Kidney glomerular epithelial cell (primary cell): ENCODE results near the gene UBE2I.
"Not testable (repeated sequence)": the region's sequence is repeated elsewhere in the genome, so short reads cannot be mapped to it uniquely, and the experiment has no call there.

Experiments
- DNase-seq: peaks from one replicate; lab custom pipeline; 2025; lab: John Stamatoyannopoulos, UW

UBE2I gene

DNA sequence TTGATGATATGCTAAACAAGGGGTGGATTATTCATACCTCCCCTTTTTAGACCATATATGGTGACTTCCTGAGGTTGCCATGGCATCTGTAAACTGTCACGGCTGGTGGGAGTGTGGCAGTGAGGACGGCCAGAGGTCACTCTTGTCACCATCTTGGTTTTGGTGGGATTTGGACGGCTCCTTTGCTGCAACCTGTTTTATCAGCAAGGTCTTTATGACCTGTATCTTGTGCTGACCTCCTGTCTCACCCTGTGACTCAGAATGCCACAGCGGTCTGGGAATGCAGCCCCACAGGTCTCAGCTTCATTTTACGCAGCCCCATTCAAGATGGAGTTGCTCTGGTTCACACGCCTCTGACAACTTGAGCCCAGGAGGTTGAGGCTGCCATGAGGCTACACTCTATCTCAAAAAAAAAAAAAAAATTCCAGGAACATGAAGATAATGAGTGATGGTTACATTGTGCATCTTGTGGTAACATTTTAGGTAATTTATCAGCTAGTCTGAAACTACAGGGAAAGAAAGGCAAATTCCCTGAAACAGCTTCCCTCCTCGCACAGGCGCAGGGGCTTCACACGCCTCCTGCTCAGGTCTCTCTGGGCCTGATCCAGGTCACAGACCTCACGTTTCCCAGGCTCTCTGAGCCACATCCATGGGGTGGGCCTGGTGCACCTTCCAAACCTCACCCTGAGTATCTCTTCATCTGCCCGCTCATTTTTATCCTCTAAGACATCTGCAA lies 15.3 kb upstream of the UBE2I start:
- no peak for DNase-seq

DNA sequence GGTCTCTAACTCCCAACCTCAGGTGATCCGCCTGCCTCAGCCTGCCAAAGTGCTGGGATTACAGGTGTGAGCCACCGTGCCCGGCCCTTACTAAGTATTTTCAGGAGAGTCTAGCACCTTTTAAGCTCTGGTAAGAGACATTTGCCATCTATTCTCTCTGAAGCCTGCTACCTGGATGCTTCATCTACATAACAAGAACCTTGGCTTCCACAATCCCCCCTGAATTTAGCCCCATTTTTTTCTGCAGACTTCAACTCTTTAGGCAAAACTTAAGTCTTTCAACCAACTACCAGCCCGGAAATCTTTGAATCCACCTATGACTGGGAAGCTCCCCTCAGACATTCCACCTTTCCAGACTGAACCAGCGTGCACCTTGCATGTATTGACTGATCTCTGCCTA lies 14.0 kb upstream of the UBE2I start:
- no peak for DNase-seq

DNA sequence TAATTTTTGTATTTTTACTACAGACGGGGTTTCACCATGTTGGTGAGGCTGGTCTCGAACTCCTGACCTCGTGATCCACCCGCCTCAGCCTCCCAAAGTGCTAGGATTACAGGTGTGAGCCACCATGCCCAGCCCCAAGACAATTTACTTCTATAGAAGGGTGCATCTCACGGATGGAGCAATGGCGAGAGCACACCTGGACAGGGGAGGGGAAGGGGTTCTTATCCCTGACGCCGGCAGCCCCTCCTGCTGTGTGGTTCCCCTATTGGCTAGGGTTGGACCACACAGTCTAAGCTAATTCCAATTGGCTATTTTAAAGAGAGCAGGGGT lies 12.8 kb upstream of the UBE2I start:
- DNase-seq, result not testable (repeated sequence)

DNA sequence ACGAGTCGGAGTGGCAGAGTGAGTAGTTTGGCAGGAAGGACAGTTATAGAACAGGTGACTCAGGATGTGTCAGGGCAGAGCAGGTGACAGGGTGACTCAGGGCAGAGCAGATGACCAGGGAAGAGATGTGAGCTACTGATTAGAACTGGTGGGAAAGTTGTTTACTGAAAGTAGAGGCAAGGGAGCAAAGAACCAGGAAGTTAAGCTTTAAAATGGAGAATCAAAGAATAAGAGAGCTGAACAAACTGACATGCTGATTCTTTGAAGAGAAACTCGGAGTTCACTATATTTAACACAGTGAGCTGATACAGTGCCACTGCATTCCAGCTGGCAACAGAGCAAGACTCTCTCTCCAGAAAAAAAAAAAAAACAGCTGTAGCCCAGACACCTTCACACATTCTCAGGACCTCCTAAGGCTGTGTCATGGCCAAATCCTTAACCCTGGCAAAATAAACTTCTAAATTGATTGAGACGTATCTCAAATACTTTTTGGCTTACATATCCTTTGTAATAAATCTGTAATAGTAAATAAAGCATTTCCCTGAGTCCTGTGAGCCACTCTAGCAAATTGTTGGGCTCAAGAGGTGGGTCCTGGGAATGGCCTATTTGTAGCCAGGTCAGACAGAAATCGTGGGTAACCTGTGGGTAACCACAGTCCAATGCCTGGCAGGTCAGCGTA lies 12.3 kb upstream of the UBE2I start:
- peak; percentile 83 for DNase-seq

DNA sequence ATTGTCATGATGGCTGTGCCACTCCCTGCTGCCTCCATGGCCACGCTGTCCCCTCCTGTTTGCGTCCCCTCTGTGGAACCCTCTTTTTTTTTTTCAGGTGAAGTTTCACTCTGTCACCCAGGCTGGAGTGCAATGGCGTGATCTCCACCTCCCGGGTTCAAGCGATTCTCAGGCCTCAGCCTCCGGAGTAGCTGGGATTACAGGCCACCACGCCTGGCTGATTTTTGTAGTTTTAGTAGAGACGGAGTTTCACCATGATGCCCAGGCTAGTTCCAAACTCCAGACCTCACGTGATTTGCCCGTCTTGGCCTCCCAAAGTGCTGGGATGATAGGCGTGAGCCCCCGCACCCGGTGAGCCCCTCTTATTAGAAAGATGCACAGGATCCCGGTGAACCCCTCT lies 11.0 kb upstream of the UBE2I start:
- DNase-seq, result no peak

DNA sequence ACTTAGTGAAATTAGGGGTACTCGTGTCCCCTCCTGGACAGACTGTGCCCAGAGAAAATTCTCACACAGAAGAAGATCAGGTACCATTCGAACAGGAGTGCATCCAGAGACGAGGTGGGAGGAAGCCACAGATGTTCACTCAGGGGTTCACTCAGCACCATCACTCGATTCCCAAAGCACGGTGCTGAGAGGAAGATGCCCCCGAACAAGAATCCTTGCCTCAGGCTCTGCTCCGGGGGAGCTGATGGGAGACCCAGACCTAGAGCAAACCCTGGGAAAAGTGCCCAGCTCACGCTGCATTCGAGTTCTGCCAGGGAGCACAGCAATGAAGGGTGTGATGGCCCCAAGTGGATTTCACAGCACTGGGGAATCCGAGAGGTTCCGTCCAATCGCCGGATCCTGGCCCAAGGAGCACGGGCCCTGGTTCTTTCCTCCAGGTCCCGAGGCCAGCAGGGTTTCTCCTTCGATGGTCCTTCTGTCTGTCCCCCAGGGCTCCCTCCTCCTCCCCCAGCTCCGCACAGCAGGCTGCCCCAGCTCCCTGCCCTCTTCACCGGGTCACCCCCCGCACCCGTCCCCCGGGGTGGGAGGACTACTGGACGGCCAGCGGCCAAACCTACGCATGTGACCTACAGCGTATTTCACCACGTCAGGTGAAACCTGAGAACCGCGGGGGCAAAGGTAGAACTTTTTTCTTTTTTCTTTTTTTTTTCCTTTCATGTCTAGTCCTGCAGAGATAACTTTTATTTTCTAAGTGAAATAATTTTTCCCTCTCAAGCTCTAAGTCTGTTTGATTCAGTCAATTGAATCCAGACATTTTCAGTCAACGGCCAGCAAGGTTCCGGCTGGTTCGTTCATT lies 10.2 kb upstream of the UBE2I start:
- no peak for DNase-seq

DNA sequence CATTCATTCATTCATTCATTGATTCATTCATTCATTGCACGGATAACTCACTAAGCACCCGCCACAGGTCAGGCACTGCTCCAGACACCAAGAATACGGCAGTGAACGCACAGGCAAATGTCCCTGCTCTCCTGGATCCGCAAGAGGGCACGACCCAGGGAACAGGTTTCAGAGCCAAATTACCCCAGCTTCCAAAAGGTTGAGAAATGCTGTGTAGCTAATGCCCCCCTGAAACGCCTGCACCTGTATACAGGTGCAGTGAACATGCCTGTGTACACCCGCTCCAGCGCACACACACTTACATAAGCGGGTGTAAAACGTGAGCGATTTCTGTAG lies 9.6 kb upstream of the UBE2I start:
- DNase-seq, result no peak

DNA sequence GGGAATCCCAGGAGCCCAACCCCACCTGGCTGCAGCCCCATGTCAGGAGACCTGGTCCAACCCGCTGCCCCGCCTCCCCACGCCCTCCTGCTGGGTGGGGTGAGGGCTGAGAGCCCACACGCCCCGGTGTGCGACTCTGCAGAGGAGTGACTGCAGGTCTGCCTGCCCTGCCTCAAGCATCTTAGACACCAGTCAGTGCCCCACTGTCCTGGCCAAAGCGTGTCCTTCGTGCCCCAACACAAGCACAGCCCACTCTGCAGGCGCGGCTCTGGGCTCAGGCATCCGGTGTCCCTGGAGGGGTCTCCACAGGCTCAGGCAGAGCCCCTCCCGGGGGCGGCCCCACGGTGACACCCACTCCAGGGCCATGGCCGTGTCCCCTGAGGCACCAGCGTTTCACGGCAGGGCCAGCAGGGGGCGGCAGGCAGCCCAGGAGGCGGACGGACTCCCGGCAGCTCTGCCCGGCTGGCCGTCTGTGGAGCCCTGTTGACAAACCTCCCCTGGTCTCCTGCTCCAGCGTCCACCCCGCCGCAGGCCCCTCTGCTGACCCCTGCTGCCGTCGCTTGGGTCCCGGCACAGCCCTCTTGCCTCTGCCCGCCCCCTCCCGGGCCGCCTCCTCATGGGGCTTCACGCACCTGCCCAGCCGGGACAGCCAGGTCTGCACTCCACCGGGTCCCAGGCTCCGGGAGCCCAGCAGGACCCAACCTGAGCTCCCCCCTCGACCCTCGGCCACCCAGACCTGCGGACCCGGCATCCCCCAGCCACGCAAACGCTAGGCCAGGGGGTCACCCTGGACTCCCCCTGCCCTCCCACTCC lies 8.6 kb upstream of the UBE2I start:
- peak; percentile 3 for DNase-seq

DNA sequence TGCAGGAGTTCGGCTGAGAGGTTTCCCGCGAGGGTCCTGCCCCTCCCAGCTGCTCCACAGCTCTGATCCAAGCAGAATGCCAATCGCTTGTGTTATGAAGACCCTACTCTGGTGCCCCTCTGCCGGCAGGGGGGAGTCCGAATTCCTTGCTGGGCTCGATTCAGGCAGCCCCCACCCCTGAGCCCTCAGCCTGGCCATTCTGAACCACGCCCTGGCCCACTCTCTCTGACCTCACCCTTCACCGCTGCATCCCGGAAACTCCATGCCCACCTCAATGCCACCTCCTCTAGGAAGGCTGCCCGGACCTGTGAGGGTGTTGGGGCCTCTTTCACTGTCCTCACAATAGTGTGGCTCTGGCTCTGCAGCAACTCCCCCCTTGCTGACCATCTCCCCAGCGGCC lies 7.9 kb upstream of the UBE2I start:
- no peak for DNase-seq

DNA sequence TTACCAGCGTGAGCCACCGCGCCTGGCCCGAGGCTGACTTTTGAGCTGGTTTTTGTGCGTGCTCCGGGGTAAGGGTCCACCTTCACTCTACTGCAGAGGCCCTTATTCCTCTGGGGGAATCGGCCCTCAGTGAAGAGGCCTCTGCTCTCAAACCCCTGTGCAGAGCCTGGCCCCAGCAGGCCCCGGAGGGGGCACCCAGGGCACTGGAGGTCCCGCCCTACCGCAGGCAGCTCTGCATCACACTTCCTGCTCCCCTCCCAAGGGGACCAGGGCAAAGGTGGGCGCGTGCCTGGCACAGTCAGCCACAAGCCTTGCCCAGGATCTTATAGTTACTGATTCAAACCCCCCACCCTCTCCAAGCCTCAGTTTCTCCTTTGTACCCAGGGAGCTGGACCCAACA lies 3.6 kb upstream of the UBE2I start:
- no peak for DNase-seq

DNA sequence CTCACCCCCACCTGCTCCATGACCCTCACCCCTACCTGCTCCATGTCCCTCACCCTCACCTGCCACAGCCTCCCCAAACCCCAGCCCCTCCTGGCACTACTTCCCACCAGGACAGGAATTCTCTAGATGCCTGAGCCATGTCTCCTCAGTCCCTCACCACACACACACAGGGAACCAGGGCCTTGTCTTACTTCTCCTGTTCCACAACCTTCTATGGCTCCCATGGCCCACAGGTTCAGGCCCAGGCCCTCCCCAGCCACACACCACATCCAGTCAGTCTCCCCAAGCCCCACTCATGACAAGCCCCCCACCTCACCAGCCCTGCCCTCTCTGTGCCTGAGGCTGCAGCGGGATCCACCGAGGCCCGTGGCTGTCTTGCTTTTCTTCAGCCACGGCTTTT lies 3.1 kb upstream of the UBE2I start:
- no peak for DNase-seq

DNA sequence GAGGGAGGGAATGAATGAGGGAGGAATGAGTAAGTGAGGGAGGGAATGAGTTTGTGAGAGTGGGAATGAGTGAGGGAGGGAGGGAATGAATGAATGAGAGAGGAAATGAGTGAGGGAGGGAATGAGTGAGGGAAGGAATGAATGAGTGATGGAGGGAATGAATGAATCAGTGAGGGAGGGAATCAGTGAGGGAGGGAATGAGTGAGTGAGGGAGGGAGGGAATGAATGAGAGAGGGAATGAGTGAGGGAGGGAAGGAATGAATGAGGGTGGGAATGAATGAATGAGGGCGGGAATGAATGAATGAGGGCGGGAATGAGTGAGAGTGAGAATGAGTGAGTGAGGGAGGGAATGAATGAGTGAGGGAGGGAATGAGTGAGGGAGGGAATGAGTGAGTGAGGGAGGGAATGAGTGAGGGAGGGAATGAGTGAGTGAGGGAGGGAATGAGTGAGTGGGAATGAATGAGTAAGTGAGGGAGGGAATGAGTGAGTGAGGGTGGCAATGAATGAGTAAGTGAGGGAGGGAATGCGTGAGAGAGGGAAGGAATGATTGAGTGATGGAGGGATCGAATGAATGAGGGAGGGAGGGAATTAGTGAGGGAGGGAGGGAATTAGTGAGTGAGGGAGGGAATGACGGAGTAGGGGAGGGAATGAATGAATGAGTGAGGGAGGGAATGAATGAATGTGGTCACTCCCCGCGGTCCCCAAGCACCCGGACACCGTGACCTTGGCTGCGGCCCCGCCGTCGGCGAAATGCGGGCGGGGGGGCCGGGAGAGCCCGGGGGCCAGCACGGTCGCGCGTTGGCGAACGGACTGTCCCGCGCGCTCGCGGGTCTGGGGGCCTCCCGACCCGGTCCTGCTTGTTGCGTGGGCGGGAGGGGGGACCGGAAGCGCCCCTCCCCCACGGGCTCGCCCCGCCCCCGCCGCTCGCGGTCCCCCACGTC lies 1.1 kb upstream of the UBE2I start:
- peak; percentile 41 for DNase-seq

DNA sequence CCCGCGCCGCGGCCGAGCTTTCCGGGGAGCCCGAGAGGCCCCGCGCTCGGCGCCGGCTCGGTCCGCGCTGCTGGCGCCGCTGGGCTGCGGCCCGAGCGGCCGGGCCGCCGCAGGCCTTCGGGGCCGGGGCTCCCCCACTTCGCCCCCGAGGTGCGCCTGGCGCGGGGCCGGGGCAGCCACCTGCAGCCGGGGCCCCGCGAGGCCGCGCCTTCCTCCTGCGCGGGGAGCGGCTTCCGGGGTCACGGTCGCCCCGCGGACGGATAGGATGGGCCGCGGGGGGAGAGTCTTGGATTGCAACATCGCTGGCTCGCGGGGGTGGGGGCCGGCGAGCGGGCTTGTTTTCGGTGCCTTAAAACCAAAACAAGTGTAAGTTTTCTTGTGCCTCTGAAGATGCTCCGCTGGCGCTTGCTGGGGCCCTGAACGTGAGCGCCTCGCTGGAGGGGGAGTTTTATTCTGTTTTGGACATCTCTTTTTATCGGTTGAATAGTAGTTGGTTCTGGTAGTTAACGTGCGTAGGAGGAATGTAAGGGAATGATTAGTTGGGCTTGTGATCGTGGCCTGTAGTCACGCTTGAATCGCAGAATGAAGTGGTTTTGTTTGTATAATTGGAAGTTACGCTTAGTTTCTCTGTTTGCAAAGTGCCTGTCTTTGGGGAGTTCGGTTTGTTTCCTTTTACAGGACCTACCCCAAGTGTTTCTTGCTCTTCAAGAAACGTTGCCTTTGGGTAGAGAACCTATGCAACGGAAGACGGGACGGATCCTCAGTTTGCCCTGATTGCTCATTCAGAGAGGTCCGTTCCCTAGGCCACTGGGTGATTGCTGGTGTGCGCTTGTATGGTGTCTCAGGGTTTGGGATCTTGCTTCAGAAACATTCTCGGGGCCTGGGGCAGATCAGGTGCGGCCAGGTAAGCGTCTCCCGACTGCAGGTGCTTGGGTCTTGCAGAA lies 724 bp downstream of the UBE2I start:
- DNase-seq, result peak; percentile 47

DNA sequence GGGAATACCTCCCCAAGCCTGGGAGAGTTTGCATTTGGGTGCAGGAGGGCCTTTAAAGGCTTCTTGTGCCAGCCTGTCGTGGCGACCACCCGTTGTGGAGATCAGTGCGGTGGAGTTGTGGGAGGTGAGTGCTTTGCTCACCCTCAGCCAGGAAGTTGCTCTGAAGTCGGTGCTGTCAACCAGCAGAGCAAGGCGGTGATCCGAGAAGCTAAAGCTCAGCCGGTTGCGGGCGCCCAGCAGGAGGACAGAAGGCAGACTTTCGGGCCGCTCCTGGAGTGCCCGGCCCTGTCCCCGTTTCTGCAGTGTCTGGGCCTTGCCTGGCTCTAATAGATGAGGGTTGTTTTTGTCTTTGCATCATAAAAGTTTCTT lies 1.4 kb downstream of the UBE2I start:
- peak; percentile 3 for DNase-seq

DNA sequence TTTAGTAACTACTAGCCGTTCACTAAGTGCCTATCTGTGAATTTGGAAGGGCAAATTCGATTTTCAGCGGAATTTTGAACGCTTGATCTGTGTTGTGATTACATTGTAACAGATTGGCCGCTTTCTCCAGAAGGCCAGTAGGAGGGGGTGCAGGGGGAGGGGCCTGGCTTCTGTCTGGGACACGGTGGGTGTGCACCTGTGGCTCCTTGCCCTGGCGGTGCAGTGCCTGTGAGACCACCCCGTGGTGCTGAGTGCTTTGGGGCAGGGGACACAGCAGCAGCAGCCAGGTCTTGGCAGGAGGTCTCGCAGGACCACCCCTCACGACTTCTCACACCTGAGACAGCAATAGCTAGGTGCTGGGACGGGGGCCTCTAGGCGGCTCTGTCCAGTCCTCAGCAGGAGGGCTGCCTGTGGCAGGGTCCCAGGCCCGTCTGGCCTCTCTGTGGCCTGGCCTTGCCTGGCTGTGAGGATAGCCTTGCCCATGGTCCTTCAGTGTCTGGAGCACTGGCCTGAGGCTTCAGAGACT lies 1.8 kb downstream of the UBE2I start:
- no peak for DNase-seq

DNA sequence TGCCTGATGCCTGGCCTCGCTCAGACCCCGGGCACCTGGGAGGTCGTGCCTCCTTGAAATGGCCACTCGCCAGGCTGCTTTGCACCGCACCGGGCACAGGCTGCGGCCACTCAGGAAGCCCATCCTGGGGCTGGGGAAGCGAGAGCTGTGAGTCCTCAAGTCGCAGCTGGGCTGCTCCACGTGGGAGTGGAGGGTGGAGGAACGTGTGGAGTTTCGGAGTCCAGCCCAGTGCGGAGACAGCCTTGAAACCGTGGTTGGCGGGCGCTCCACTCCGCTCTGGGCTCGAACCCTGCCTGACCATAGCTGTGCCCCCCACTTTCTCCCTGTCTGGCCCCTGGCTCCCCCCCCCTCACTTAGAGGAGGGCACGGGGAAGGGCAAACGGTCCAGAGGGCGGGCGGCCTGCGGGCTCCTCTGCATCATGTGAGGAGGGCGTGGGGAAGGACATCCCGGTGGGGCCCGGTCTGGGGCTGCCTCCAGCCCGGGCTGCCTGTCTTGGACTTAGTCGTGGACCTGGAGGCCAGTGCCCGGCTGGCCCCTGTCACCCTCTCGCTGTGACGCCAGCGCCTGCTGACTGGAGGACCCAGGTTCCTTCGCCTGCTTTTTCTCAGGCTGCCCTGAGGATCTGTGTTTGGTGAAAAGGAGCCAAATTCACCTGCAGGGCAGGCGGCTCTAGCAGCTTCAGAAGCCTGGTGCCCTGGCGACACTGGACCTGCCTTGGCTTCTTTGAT lies 2.5 kb downstream of the UBE2I start:
- no peak for DNase-seq

DNA sequence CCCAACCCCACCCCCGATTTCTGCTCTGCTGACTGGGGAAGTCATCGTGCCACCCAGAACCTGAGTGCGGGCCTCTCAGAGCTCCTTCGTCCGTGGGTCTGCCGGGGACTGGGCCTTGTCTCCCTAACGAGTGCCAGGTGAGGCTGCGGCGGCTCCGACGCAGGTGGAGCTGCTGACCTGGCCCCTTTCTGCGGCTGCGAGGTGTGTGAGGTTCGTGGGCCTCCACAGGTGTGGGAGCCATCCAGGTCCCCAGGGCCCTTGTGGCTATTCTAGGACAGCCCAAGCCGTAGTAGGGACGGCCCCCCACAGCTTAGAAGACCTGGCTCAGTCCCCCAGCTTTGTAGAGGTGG lies 3.0 kb downstream of the UBE2I start:
- no peak for DNase-seq

DNA sequence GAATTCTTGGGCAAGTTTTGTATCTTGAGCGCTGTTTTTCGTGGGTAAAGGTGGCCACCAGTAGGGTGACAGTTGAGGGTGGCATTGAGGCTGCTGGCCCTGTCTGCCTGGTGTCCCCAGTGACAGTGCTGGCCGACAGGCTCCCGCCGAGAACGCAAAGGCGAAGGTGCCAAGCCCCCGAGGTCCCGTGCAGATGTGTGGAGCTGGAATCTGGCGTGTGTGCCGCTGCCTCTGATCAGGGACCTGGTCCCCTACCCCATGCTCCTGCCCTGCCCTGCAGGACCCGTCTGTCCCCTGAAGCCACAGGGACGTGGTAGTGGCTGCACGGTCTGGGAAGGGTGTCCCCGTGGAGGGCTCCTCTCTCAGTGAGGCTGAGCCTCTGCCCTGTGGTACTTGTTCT lies 3.5 kb downstream of the UBE2I start:
- no peak for DNase-seq

DNA sequence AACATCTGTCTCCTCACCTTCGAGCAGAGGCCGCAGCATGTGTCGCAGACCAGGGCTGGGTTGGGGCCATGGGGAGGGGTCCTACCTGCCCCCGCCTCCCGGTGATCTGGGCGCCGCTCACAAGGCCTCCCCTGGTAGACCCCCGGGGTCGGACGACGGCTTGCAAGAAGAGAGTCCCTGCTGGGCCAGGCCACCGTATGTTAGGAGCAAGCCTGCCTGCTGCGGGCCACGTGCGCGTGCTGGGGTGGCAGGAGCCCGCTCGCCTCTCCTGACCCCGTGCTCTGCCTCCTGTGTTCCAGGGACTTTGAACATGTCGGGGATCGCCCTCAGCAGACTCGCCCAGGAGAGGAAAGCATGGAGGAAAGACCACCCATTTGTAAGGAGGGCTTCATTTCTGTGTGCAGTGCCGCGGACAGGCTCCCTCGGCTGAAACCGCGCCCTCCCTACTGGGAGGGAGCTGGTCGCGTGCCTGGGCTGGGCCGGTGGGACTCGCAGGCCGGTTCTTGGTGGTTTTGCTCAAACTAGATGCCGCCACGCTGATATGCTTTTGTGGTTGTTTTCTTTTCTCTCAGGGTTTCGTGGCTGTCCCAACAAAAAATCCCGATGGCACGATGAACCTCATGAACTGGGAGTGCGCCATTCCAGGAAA lies 4.4 kb downstream of the UBE2I start:
- no peak for DNase-seq
